Activated B cell treated with CpG ODN at 0.5 μM for 24 hours (primary cell): ENCODE results near the gene GPR62. TPM values are rescaled to one million over a fixed set of nuclear protein-coding genes. Genes with fewer than 3 reads are reported as not detected.
"Not testable (repeated sequence)": the region's sequence is repeated elsewhere in the genome, so short reads cannot be mapped to it uniquely, and the experiment has no call there.

Experiments
- ATAC-seq: fragments of 200-7000 bp; cut with Tn5 transposase; one replicate; pipeline ENCODE4 v1.10.0; 2021; ENCODE audit warnings: low read depth, mild to moderate bottlenecking, moderate library complexity
- CTCF ChIA-PET: fragments of 350-600 bp; sonication (Branson Sonifier 250); formaldehyde crosslinking; loops from one replicate; lab custom pipeline; 2021; ENCODE audit warnings: antibody characterized with exemption; lab: Charles Lee
- POLR2A ChIA-PET: fragments of 350-600 bp; sonication (Branson Sonifier 250); formaldehyde crosslinking; loops from one replicate; lab custom pipeline; 2021; ENCODE audit warnings: antibody characterized with exemption; lab: Charles Lee
- DNase-seq: peaks from one replicate; pipeline ENCODE4 v3.0.0; 2022
- H3K27ac Mint-ChIP-seq: one replicate; pipeline ENCODE4 v1.8.0; 2020; ENCODE audit warnings: mixed read lengths
- H3K27me3 Mint-ChIP-seq: one replicate; pipeline ENCODE4 v1.8.0; 2021; ENCODE audit warnings: mixed read lengths
- H3K36me3 Mint-ChIP-seq: one replicate; pipeline ENCODE4 v1.8.0; 2021; ENCODE audit warnings: low read depth, mixed read lengths
- H3K4me1 Mint-ChIP-seq: one replicate; pipeline ENCODE4 v1.8.0; 2021; ENCODE audit warnings: mixed read lengths
- H3K4me3 Mint-ChIP-seq: one replicate; pipeline ENCODE4 v1.8.0; 2020; ENCODE audit warnings: mild to moderate bottlenecking, mixed read lengths
- H3K9me3 Mint-ChIP-seq: one replicate; pipeline ENCODE4 v1.8.0; 2020; ENCODE audit warnings: mixed read lengths
- intact Hi-C: fragments of 100-400 bp; cut with micrococcal nuclease; formaldehyde crosslinking; loops from one replicate; pipeline ENCODE4 v1.15.1; 2024
- total RNA-seq: library from RNA; stranded (reverse); gene quantifications from 2 replicates; pipeline ENCODE4 v1.2.3, GENCODE V29; 2022
- TF ChIP-seq, protein P1 (sequence below): fragments of 200-600 bp; IDR thresholded peaks from one replicate; pipeline ENCODE4 v1.8.0; 2022; ENCODE audit warnings: antibody characterized with exemption, mild to moderate bottlenecking

The GPR62 gene
- total RNA-seq, 1 donor from 2014 or later = not detected

DNA sequence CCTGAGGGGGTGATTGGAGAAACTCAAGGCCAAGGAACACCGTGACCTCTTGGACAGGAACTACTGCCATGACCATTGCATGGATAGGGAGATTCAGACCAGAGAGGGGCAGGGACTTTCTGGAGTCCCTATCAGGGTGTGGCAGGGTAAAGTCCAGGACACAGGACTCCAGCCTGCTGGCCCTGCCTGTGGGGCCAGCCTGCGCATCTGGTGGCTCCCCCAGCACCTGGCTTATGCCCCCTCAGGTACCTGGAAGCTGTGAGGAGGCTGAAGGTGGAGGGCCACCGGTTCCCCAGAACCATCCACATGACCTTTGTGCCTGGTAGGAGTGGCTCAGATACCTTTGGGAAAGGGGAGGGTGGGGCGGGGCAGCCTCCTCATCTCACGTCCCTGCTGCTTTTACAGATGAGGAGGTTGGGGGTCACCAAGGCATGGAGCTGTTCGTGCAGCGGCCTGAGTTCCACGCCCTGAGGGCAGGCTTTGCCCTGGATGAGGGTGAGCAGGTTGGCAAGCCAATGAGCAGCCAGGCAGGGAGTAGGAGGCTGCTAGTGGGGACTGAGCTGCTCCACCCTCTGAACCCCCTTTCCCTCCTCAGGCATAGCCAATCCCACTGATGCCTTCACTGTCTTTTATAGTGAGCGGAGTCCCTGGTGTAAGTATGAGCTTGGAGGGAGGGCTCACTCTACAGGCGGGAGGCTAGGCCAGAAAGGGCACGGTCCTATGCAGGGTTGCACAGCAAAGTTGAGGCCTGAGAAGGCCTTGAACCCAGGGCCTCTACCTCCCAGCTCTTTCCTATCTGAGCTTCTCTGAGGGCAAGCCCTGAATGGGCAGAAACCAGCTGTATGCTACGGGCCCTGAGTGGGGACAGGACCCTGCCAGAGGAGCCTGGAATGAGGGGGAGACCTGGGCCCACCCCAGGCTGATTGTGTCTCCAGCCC is 31.1 kb downstream of the GPR62 start:
- ChIA-PET POLR2A (interaction anchor here (1.0 to 1.4 kb wide), 2 partner anchors 9 to 10 kb away, joined by 5 to 6 read pairs; partner anchors contain the start of gene RPL29), CTCF (interaction anchor here (0.6 kb wide), 1 partner anchor 1313 kb away, joined by 3 read pairs; no protein-coding TSS in a partner anchor)
- Mint-ChIP-seq H3K4me3 (no peak overlapping the region), H3K36me3 (peaks cover 2% of the 10 kb centered on the region), H3K4me1 (peaks cover 21% of the 10 kb centered on the region), H3K27ac (no peak overlapping the region), H3K27me3 (no peaks in the 10 kb centered on the region), H3K9me3 (no peaks in the 10 kb centered on the region)
- ATAC-seq = no peak
- TF ChIP-seq, protein P1, sequence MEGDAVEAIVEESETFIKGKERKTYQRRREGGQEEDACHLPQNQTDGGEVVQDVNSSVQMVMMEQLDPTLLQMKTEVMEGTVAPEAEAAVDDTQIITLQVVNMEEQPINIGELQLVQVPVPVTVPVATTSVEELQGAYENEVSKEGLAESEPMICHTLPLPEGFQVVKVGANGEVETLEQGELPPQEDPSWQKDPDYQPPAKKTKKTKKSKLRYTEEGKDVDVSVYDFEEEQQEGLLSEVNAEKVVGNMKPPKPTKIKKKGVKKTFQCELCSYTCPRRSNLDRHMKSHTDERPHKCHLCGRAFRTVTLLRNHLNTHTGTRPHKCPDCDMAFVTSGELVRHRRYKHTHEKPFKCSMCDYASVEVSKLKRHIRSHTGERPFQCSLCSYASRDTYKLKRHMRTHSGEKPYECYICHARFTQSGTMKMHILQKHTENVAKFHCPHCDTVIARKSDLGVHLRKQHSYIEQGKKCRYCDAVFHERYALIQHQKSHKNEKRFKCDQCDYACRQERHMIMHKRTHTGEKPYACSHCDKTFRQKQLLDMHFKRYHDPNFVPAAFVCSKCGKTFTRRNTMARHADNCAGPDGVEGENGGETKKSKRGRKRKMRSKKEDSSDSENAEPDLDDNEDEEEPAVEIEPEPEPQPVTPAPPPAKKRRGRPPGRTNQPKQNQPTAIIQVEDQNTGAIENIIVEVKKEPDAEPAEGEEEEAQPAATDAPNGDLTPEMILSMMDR = no peak
- intact Hi-C loops = loop anchor here (10.0 kb wide), 1 partner anchor 549 kb away; the partner anchor contains the start of genes NT5DC2 and UQCC5
- no peak for DNase-seq

DNA sequence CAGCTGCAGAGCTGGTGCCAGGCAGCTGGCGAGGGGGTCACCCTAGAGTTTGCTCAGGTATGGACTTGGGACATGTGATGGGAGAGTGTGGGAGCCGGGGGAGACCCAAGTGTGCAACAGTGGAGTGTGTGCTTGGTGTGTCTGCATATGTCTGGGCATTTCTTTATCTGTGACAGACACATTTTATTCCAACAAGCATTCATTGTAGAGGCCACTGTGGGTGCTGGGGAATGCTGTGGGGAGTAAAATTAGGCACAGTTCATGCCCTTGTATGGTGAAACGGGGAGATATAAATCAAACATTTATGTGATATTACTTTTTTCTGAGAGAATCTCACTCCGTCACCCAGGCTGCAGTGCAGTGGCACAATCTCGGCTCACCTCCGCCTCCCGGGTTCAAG is 32.4 kb downstream of the GPR62 start:
- H3K27me3 Mint-ChIP-seq = no peaks in the 10 kb centered on the region
- ATAC-seq (no peak), DNase-seq (no peak)
- no peaks in the 10 kb centered on the region for H3K9me3 Mint-ChIP-seq
- intact Hi-C loops = loop anchor here (10.0 kb wide), 1 partner anchor 547 kb away; the partner anchor contains the start of genes NT5DC2 and UQCC5
- TF ChIP-seq, protein P1 = no peak
- no peak overlapping the region for H3K4me3 Mint-ChIP-seq
- H3K27ac Mint-ChIP-seq = no peak overlapping the region
- ChIA-PET POLR2A (interaction anchor here (0.5 to 1.4 kb wide), 2 partner anchors 8 to 15 kb away, joined by 3 to 6 read pairs; partner anchors contain the start of gene RPL29), CTCF (no interaction called here)
- H3K36me3 Mint-ChIP-seq = peaks cover 15% of the 10 kb centered on the region
- H3K4me1 Mint-ChIP-seq = peaks cover 19% of the 10 kb centered on the region

DNA sequence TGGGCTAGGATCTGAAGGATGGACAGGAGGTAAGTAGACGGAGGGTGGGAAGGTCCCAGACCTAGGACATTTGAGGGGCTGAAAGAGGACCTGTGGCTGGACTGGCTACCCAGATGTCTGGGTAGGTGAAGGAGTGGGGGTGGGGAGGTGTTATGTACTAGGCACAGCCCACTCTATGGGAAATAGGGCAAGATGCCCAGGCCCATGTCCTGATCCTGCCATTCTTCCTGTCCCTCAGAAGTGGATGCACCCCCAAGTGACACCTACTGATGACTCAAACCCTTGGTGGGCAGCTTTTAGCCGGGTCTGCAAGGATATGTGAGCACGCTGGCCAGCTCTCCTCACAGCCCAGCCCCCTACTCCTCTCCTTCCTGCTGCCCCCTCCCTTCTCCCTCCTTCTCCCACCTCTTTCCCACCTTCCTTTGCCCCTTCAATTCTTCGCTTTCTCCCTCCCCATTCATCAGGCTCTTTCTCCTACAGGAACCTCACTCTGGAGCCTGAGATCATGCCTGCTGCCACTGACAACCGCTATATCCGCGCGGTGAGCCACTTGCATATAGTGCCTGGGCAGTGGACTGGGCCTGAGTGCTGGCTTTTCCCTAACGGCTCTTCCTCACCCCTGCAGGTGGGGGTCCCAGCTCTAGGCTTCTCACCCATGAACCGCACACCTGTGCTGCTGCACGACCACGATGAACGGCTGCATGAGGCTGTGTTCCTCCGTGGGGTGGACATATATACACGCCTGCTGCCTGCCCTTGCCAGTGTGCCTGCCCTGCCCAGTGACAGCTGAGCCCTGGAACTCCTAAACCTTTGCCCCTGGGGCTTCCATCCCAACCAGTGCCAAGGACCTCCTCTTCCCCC is 33.3 kb downstream of the GPR62 start:
- Mint-ChIP-seq H3K9me3 (no peaks in the 10 kb centered on the region), H3K27ac (peak overlapping the region; percentile 15), H3K4me3 (no peak overlapping the region), H3K27me3 (no peaks in the 10 kb centered on the region), H3K4me1 (peaks cover 20% of the 10 kb centered on the region), H3K36me3 (peaks cover 23% of the 10 kb centered on the region)
- POLR2A ChIA-PET = no interaction called here
- DNase-seq = no peak
- intact Hi-C loops = loop anchor here (10.0 kb wide), 1 partner anchor 546 kb away; the partner anchor contains the start of genes NT5DC2 and UQCC5
- no peak for ATAC-seq
- CTCF ChIA-PET = no interaction called here
- TF ChIP-seq, protein P1 = no peak

DNA sequence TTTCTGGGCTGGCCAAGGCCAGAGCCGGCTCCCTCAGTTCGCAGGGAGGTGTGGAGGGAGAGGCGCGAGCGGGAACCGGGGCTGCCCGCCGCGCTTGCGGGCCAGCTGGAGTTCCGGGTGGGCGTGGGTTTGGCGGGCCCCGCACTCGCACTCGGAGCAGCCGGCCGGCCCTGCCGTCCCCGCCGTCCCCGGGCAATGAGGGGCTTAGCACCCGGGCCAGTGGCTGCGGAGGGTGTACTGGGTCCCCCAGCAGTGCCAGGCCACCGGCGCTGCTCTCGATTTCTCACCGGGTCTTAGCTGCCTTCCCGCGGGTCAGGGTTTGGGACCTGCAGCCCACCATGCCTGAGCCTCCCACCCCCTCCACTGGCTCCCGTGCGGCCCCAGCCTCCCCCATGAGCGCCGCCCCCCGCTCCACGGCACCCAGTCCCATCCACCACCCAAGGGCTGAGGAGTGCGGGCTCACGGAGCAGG is 35.4 kb downstream of the GPR62 start:
- H3K27me3 Mint-ChIP-seq, DNase-seq, intact Hi-C loops, CTCF ChIA-PET, H3K9me3 Mint-ChIP-seq, ATAC-seq, H3K27ac Mint-ChIP-seq, H3K4me3 Mint-ChIP-seq: not testable (repeated sequence)
- POLR2A ChIA-PET = interaction anchor here (0.7 to 2.9 kb wide), 2 partner anchors 9 to 255 kb away, joined by 4 to 36 read pairs; partner anchors contain the start of gene ACY1
- Mint-ChIP-seq H3K36me3 (peaks cover 44% of the 10 kb centered on the region), H3K4me1 (peaks cover 33% of the 10 kb centered on the region)
